ENCODE measurements around the gene IER5. TPM values are rescaled to one million over a fixed set of nuclear protein-coding genes. Genes with fewer than 3 reads are reported as not detected.
"Not testable (repeated sequence)": the region's sequence is repeated elsewhere in the genome, so short reads cannot be mapped to it uniquely, and the experiment has no call there.

The IER5 gene
- 31.0 TPM for polyA plus RNA-seq

- H3K9me3 Mint-ChIP-seq, result no peaks in the 10 kb centered on the region
Measured at GRCh38 chr1:181088079-181089016, at the start of gene IER5. Gene IER5, plus strand, starts transcription at chr1:181088700. Its CDS starts 203 bp downstream, at chr1:181088903.

GRCh38 chr1:181040284-181040865 is 48.1 kb upstream of the IER5 start:
- Mint-ChIP-seq H3K9me3 (no peaks in the 10 kb centered on the region), H3K27me3 (no peaks in the 10 kb centered on the region), H3K27ac (peak overlapping the region in 1 of 3 donors; percentile 86), H3K4me1 (peaks cover 38 to 49% (median 40%) of the 10 kb centered on the region in 3 donors), H3K36me3 (peaks cover 20% of the 10 kb centered on the region), H3K4me3 (no peak overlapping the region)

More at GRCh38 chr1:181088079-181089016, at the start of gene IER5:
- peak within 1 kb of the TSS; percentile 98 to 100 (median 99) for H3K27ac Mint-ChIP-seq
- H3K4me1 Mint-ChIP-seq, result peaks cover 32 to 45% (median 35%) of the 10 kb centered on the region in 3 donors
- H3K36me3 Mint-ChIP-seq, result peaks cover 12% of the 10 kb centered on the region
- peak within 1 kb of the TSS; percentile 96 to 100 (median 100) for H3K4me3 Mint-ChIP-seq
- H3K27me3 Mint-ChIP-seq, result no peaks in the 10 kb centered on the region

- H3K36me3 Mint-ChIP-seq, result peaks cover 19% of the 10 kb centered on the region
- peak overlapping the region in 1 of 3 donors; percentile 93 for H3K27ac Mint-ChIP-seq
- H3K27me3 Mint-ChIP-seq, result no peaks in the 10 kb centered on the region
- H3K9me3 Mint-ChIP-seq, result no peaks in the 10 kb centered on the region
- H3K4me3 Mint-ChIP-seq, result no peak overlapping the region
- peaks cover 12 to 24% (median 21%) of the 10 kb centered on the region in 3 donors for H3K4me1 Mint-ChIP-seq
Measured at GRCh38 chr1:181043025-181043888, 45.2 kb upstream of the IER5 start.

- no peak overlapping the region for H3K27ac Mint-ChIP-seq
- H3K36me3 Mint-ChIP-seq, result peaks cover 14% of the 10 kb centered on the region
- H3K9me3 Mint-ChIP-seq, result no peaks in the 10 kb centered on the region
- no peaks in the 10 kb centered on the region for H3K27me3 Mint-ChIP-seq
- peaks cover 5 to 18% (median 18%) of the 10 kb centered on the region in 3 donors for H3K4me1 Mint-ChIP-seq
- no peak overlapping the region for H3K4me3 Mint-ChIP-seq
Measured at GRCh38 chr1:181044449-181044966, 44.0 kb upstream of the IER5 start.

- Mint-ChIP-seq H3K36me3 (peaks cover 14% of the 10 kb centered on the region), H3K4me1 (peaks cover 0 to 13% (median 12%) of the 10 kb centered on the region in 3 donors)
- not testable (repeated sequence) for H3K27ac Mint-ChIP-seq
Measured at GRCh38 chr1:181045946-181046345, 42.6 kb upstream of the IER5 start.

GRCh38 chr1:181049378-181049777 is 39.1 kb upstream of the IER5 start:
- Mint-ChIP-seq H3K9me3 (no peaks in the 10 kb centered on the region), H3K4me3 (no peak overlapping the region), H3K27me3 (no peaks in the 10 kb centered on the region), H3K36me3 (peaks cover 21% of the 10 kb centered on the region), H3K27ac (no peak overlapping the region), H3K4me1 (peaks cover 0 to 4% (median 3%) of the 10 kb centered on the region in 3 donors)

More at GRCh38 chr1:181045946-181046345, 42.6 kb upstream of the IER5 start:
- H3K9me3 Mint-ChIP-seq, H3K4me3 Mint-ChIP-seq, H3K27me3 Mint-ChIP-seq: not testable (repeated sequence)

- Mint-ChIP-seq H3K4me1 (peaks cover 0 to 3% (median 2%) of the 10 kb centered on the region in 3 donors), H3K27ac (no peak overlapping the region), H3K9me3 (no peaks in the 10 kb centered on the region), H3K27me3 (no peaks in the 10 kb centered on the region), H3K4me3 (no peak overlapping the region), H3K36me3 (peaks cover 17% of the 10 kb centered on the region)
Measured at GRCh38 chr1:181050922-181051321, 37.6 kb upstream of the IER5 start.

GRCh38 chr1:181056560-181056959 is 31.9 kb upstream of the IER5 start:
- Mint-ChIP-seq H3K4me3 (no peak overlapping the region), H3K4me1 (peaks cover 2 to 7% (median 3%) of the 10 kb centered on the region in 3 donors), H3K27me3 (no peaks in the 10 kb centered on the region), H3K27ac (no peak overlapping the region), H3K9me3 (peaks cover 3 to 14% (median 6%) of the 10 kb centered on the region in 3 donors), H3K36me3 (peaks cover 25% of the 10 kb centered on the region)

- H3K9me3 Mint-ChIP-seq, result peaks cover 3 to 14% (median 6%) of the 10 kb centered on the region in 3 donors
- no peak overlapping the region for H3K4me3 Mint-ChIP-seq
- H3K27me3 Mint-ChIP-seq, result no peaks in the 10 kb centered on the region
- H3K36me3 Mint-ChIP-seq, result peaks cover 24% of the 10 kb centered on the region
- H3K4me1 Mint-ChIP-seq, result peaks cover 7 to 12% (median 8%) of the 10 kb centered on the region in 3 donors
- no peak overlapping the region for H3K27ac Mint-ChIP-seq
Measured at GRCh38 chr1:181057079-181057478, 31.4 kb upstream of the IER5 start.

GRCh38 chr1:181059435-181059834 is 29.1 kb upstream of the IER5 start:
- peaks cover 22 to 25% (median 24%) of the 10 kb centered on the region in 3 donors for H3K4me1 Mint-ChIP-seq
- H3K4me3 Mint-ChIP-seq, result no peak overlapping the region
- peaks cover 19% of the 10 kb centered on the region for H3K36me3 Mint-ChIP-seq
- no peaks in the 10 kb centered on the region for H3K27me3 Mint-ChIP-seq
- peaks cover 3 to 14% (median 6%) of the 10 kb centered on the region in 3 donors for H3K9me3 Mint-ChIP-seq
- peak overlapping the region in 1 of 3 donors; percentile 83 for H3K27ac Mint-ChIP-seq

- H3K4me1 Mint-ChIP-seq, result peaks cover 22 to 25% (median 24%) of the 10 kb centered on the region in 3 donors
Measured at GRCh38 chr1:181060066-181060465, 28.4 kb upstream of the IER5 start.

GRCh38 chr1:181060947-181061346 is 27.6 kb upstream of the IER5 start:
- Mint-ChIP-seq H3K9me3 (peaks cover 3 to 14% (median 6%) of the 10 kb centered on the region in 3 donors), H3K36me3 (peaks cover 14% of the 10 kb centered on the region), H3K4me1 (peaks cover 22 to 25% (median 24%) of the 10 kb centered on the region in 3 donors), H3K27ac (peak overlapping the region in 1 of 3 donors; percentile 53)
- H3K27me3 Mint-ChIP-seq, H3K4me3 Mint-ChIP-seq: not testable (repeated sequence)

More at GRCh38 chr1:181060066-181060465, 28.4 kb upstream of the IER5 start:
- Mint-ChIP-seq H3K4me3 (no peak overlapping the region), H3K36me3 (peaks cover 17% of the 10 kb centered on the region), H3K9me3 (peaks cover 3 to 14% (median 6%) of the 10 kb centered on the region in 3 donors), H3K27me3 (no peaks in the 10 kb centered on the region), H3K27ac (no peak overlapping the region)

GRCh38 chr1:181061487-181061886 is 27.0 kb upstream of the IER5 start:
- H3K27ac Mint-ChIP-seq, result peak overlapping the region in 2 of 3 donors; percentile 96
- peaks cover 3 to 14% (median 6%) of the 10 kb centered on the region in 3 donors for H3K9me3 Mint-ChIP-seq
- H3K36me3 Mint-ChIP-seq, result peaks cover 14% of the 10 kb centered on the region
- peaks cover 22 to 25% (median 24%) of the 10 kb centered on the region in 3 donors for H3K4me1 Mint-ChIP-seq
- no peaks in the 10 kb centered on the region for H3K27me3 Mint-ChIP-seq
- H3K4me3 Mint-ChIP-seq, result peak overlapping the region in 3 of 4 donors; percentile 3 to 92 (median 77)

All from IgD-negative memory B cell (primary cell).